ENCODE data around the gene ORM1. TPM values are rescaled to one million over a fixed set of nuclear protein-coding genes. Genes with fewer than 3 reads are reported as not detected.
"Not testable (repeated sequence)": the region's sequence is repeated elsewhere in the genome, so short reads cannot be mapped to it uniquely, and the experiment has no call there.

The ORM1 gene
- total and polyA plus RNA-seq, 8 donors: 3.0 to 87.0 (median 5.9) TPM

GRCh38 chr9:114332474-114333040 is 9.7 kb downstream of the ORM1 start:
- H3K27ac ChIP-seq; H3K9me3 ChIP-seq; H3K27me3 ChIP-seq; DNase-seq; H3K4me3 ChIP-seq; intact Hi-C loops (cut with DNase I); H3K4me1 ChIP-seq; ATAC-seq: not testable (repeated sequence)
- peaks cover 0 to 33% of the 10 kb centered on the region in 2 donors for H3K36me3 ChIP-seq

DNA sequence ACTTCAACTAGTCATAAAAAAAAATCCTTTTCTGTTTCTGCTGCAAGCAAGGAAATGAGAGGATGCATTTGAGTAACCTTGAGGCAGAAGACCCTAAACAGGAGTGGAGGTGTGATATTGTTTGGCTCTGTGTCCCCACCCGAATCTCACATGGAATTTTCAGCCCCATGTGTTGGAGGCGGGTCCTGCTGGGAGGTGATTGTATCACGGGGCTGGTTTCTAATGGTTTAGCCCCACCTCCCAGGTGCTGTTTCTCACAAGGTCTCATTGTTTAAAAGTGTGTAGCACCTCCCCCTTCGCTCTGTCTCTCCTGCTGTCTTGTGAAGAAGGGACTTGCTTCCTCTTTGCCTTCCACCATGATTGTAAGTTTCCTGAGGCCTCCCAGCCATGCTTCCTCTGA is 10.8 kb downstream of the ORM1 start:
- H3K36me3 ChIP-seq: peaks cover 0 to 44% of the 10 kb centered on the region in 2 donors
- H3K27me3 ChIP-seq; intact Hi-C loops (cut with DNase I); H3K4me3 ChIP-seq; DNase-seq; H3K4me1 ChIP-seq; ATAC-seq; H3K27ac ChIP-seq; H3K9me3 ChIP-seq: not testable (repeated sequence)

- Histone ChIP-seq H3K9me3 (no peaks in the 10 kb centered on the region), H3K27ac (no peak overlapping the region), H3K4me1 (peaks cover 0 to 5% of the 10 kb centered on the region in 2 donors), H3K36me3 (peaks cover 0 to 52% of the 10 kb centered on the region in 2 donors), H3K27me3 (no peaks in the 10 kb centered on the region), H3K4me3 (no peak overlapping the region)
- intact Hi-C loops (cut with DNase I): no loop called here
- ATAC-seq: no peak
- TF ChIP-seq CTCF (IDR thresholded peaks at IDR 0.05): no peak
- no peak for DNase-seq
Observed at GRCh38 chr9:114334490-114334889, 11.6 kb downstream of the ORM1 start.

DNA sequence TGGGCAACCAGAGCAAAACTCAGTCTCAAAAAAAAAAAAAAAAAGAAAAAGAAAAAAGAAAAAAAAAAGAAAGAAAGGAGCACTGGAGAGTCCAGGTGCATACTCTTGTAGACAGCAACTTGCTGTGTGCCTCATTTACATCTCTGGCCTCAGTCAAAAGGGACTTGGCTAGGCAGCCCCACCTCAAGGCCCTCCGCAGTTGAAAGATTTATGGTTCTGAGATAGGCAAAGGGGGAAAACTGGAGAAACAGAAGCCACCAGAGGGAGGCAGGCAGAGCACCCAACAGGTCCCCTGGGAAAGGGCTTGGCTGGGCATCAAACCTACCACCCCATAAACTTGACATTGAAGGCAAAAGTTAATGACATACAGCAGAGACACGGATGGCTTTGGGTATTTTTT is 12.8 kb downstream of the ORM1 start:
- ATAC-seq (no peak), DNase-seq (no peak)
- Histone ChIP-seq H3K9me3 (no peaks in the 10 kb centered on the region), H3K36me3 (peaks cover 0 to 65% of the 10 kb centered on the region in 2 donors), H3K27ac (no peak overlapping the region), H3K27me3 (no peaks in the 10 kb centered on the region), H3K4me1 (peaks cover 0 to 16% of the 10 kb centered on the region in 2 donors), H3K4me3 (no peak overlapping the region)
- intact Hi-C loops (cut with DNase I): no loop called here
- no peak for TF ChIP-seq CTCF (IDR thresholded peaks at IDR 0.05)

GRCh38 chr9:114336157-114336556 is 13.3 kb downstream of the ORM1 start:
- no peak for DNase-seq
- Histone ChIP-seq H3K27ac (no peak overlapping the region), H3K27me3 (no peaks in the 10 kb centered on the region), H3K36me3 (peaks cover 0 to 69% of the 10 kb centered on the region in 2 donors), H3K4me1 (peaks cover 0 to 19% of the 10 kb centered on the region in 2 donors), H3K4me3 (no peak overlapping the region), H3K9me3 (no peaks in the 10 kb centered on the region)
- ATAC-seq: no peak
- TF ChIP-seq CTCF (IDR thresholded peaks at IDR 0.05): no peak
- intact Hi-C loops (cut with DNase I): no loop called here

DNA sequence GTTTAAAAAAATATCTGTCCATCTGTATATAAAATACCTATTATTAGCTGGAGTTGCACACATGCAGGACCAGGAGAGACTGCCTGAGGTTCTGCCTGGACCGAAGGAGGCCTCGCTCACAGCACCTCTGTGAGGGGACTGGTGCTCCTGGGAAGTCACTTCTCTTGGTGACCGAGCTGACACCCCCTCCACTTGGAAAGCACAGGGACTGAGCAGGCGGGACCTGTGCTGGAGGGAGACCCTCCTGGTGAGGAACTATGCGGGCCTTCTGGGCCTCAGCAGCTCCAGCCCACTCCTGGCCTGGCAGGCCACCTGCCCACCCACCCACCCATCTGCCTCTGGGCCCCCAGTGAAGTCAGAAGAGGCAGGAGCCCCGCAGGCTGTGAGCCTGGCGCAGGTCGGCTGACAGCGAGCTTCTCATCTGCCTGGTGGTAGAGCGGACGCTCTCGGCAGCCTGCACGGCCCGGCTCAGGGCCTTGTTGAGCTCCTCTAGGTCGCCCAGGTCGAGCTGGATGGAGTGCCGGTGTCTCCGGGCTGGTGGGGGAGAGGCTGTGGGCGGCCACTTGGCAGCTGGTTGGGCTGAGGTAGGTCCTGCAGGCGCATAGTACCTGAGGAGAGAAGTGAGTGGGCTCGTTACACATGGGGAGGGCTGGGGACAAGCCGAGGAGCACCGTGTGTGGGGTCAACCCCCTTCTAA is 13.9 kb downstream of the ORM1 start:
- Histone ChIP-seq H3K36me3 (peaks cover 0 to 76% of the 10 kb centered on the region in 2 donors), H3K27ac (no peak overlapping the region), H3K4me3 (no peak overlapping the region), H3K27me3 (no peaks in the 10 kb centered on the region), H3K4me1 (peaks cover 0 to 19% of the 10 kb centered on the region in 2 donors), H3K9me3 (no peaks in the 10 kb centered on the region)
- no peak for TF ChIP-seq CTCF (IDR thresholded peaks at IDR 0.05)
- DNase-seq: no peak
- intact Hi-C loops (cut with DNase I): no loop called here
- ATAC-seq: no peak

All from left lung (tissue), 10 donors.